OCI-LY7 (cell line): ENCODE measurements around the gene MAP3K2.

Source experiments
- EZH2phosphoT487 ChIP-seq: fragments of 200-600 bp; sonication (generic); IDR thresholded peaks from 2 replicates; pipeline ENCODE4 v1.6.1; 2018; ENCODE audit warnings: low read depth, borderline replicate concordance, mild to moderate bottlenecking, mixed run types, antibody characterized with exemption, low read length, moderate library complexity, mixed read lengths
- TF ChIP-seq, protein P1 (sequence below): fragments of 200-600 bp; sonication (generic); conservative IDR thresholded peaks from 2 replicates; pipeline ENCODE4 v1.5.1; 2014; ENCODE audit warnings: mild to moderate bottlenecking, antibody characterized with exemption, low read length, moderate library complexity, mixed read lengths

DNA sequence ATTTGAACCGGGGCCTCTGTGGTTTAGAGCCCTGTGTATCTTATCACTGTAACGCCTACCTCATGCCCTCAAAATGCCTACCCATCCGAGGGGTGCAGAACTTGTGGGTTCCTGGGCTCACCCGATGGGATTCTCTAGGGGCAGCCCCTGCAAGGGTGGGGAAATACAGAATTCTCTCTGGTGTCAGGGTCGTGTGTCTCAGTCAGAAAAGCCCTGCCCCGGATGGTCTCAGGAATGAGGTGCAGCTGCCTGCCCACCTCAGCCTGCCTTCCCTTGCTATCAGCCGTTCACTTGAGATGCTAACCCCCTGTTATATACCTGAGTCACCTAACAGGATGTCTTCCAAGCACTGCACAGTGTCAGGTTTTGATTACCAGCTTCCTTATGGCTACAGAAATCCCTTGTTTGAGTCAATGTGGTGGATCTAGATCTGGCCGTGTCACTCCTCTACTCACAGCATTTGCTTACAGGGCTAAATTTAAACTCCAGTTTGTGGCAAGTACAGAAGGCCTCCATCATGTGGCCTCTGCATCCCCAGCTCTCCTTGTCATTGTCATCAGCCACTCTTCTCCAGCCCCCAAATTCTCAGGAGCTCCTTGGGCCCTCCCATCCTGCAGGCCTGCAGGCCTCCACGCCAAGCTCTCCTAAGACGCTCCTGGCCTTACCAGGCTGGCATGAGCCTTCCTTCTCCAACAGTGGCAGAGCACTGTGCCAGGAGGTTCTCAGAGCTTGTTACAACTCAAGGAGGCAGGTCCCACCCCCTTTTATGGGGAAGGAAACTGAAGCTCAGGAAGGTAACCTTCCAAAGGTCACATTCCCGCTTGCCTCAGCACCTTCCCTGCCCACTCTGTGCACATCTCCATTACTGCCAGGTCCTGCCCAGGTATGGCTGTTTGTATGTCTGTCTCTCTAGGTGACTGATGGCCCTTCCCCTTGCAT is 14.3 kb upstream of the MAP3K2 start:
- TF ChIP-seq, protein P1, sequence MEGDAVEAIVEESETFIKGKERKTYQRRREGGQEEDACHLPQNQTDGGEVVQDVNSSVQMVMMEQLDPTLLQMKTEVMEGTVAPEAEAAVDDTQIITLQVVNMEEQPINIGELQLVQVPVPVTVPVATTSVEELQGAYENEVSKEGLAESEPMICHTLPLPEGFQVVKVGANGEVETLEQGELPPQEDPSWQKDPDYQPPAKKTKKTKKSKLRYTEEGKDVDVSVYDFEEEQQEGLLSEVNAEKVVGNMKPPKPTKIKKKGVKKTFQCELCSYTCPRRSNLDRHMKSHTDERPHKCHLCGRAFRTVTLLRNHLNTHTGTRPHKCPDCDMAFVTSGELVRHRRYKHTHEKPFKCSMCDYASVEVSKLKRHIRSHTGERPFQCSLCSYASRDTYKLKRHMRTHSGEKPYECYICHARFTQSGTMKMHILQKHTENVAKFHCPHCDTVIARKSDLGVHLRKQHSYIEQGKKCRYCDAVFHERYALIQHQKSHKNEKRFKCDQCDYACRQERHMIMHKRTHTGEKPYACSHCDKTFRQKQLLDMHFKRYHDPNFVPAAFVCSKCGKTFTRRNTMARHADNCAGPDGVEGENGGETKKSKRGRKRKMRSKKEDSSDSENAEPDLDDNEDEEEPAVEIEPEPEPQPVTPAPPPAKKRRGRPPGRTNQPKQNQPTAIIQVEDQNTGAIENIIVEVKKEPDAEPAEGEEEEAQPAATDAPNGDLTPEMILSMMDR = no peak
- TF ChIP-seq EZH2phosphoT487 = no peak
